Fibroblast of pulmonary artery (primary cell): ENCODE measurements around the gene L3MBTL1.

Experiments
- DNase-seq: peaks from one replicate; pipeline ENCODE4 v3.0.0-alpha.2; 2010; ENCODE audit warnings: low read depth
- H3K4me3 ChIP-seq: replicated peaks from 2 replicates; pipeline ENCODE4 v1.5.1; 2011; ENCODE audit warnings: low read depth, mild to moderate bottlenecking, control low read depth, low read length, moderate library complexity
- TF ChIP-seq, protein P1 (sequence below): IDR thresholded peaks from 2 replicates; pipeline ENCODE4 v1.5.1; 2011; ENCODE audit warnings: mild to moderate bottlenecking, control low read depth, low read length, inconsistent platforms; ENCODE audit errors: missing control alignments

The L3MBTL1 gene

DNA sequence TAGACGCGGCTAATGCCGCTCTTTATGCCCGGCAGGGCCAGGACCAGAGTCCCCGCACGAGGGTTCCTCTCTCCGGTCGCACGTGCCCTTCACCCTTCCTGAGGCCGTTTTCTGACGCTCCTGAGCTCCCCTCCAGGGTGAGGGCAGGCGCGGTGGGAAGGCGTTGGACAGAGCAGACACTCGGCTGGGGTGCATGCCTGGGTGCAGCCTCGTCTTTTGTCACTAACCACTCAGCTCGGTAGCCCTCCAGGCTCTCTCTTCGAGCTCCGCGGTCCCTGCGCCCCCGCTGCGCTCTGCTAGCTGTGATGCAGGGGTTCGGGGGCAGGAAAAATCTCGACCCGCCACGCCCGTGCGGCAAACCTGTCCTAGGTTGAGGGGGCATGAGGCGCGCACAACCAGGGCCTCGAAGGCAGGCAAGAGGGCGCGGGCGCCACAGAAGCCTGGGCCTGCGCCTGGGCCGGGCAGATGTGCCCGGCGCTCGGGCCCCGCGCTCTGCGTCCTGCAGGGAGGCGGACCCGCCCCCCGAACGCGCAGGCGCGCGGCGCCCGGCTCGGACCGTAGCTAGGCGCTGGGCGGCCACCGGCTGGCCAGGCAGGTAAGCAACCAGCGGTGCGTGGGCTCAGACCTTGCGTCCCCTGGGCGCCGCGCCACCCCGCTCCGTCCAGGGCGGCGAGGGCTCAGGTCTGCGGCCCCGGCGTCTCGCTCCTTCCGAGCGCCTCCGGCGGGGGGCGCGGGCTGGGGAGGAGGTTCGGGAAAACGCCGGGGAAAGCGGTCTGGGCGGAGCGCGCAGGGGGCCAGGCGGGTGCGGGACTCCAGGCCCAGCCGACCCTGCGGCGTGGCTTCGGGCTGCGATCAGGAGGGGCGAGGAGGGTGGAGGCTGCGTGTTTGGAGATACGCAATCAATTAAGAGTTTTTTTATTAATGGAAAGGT, at the start of gene L3MBTL1:
L3MBTL1 (plus strand) TSS at position 548 of the 931 bp plus-strand sequence. CDS start 5,807 bp downstream, outside the sequence.
- TF ChIP-seq, protein P1, sequence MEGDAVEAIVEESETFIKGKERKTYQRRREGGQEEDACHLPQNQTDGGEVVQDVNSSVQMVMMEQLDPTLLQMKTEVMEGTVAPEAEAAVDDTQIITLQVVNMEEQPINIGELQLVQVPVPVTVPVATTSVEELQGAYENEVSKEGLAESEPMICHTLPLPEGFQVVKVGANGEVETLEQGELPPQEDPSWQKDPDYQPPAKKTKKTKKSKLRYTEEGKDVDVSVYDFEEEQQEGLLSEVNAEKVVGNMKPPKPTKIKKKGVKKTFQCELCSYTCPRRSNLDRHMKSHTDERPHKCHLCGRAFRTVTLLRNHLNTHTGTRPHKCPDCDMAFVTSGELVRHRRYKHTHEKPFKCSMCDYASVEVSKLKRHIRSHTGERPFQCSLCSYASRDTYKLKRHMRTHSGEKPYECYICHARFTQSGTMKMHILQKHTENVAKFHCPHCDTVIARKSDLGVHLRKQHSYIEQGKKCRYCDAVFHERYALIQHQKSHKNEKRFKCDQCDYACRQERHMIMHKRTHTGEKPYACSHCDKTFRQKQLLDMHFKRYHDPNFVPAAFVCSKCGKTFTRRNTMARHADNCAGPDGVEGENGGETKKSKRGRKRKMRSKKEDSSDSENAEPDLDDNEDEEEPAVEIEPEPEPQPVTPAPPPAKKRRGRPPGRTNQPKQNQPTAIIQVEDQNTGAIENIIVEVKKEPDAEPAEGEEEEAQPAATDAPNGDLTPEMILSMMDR: no peak
- peak within 1 kb of the TSS; percentile 64 for H3K4me3 ChIP-seq
- peak; percentile 43 for DNase-seq

DNA sequence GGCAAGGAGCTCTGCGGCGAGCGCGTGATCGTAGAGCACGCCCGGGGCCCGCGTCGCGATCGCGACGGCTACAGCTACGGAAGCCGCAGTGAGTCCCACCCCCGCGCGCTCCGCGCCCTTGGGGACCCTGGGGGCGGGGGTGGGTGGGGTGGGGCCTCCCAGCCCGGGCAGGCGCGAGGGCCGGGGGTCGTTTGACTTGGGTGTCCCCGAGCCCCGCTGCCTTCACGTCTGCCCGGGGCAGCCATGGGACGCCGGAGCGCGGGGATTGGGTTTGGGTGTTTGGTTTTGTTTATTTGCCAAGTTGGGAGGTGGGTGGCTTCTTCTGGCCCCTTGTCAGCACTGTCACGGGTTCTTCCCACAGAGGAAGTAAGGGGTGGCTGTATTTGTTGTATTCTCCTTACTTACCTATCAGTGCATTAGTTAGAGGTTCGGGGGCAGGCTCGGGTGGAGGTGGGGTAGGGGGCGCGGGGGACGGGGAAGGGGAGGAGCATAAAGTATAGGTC, 49.0 kb upstream of the L3MBTL1 start:
- TF ChIP-seq, protein P1: no peak
- no peak for DNase-seq
- H3K4me3 ChIP-seq: peak overlapping the region; percentile 92

DNA sequence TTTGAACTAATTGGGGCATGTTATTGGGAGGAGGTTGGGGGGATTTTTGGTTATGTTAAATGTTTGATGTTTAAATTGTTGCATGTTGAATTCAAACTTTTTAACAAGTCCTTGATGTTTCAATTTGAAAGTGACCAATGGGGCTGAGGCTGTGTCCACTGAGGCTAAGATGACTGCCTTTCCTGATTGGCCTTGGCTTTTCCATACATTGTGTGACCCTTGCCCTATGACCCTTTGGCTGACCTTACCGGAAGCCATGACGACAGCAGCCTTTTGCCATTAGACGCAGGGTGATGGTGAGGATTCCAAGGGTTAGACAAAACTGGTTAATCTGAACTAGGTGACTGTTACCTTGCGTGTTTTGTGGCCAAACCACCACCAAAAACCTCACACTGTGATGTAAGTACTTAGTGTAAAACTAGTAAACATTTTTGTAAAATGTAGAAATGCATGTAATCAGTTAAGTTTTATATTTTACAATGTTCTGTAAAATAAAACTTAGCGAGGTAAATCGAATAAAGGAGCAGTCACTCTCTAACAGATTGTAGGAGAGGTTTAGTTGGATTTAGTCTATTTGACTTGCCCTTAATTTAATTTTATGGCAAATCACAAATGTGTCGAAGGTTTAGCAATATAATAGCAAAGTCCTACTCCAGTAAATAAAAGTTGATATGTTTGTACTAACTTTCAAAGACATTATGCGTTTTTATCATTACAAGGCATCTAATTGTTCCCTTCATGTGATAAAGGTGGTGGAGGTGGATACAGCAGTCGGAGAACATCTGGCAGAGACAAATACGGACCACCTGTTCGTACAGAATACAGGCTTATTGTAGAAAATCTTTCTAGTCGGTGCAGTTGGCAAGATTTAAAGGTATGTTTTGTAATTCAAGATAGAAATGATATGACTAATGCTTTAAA, 48.2 kb upstream of the L3MBTL1 start:
- TF ChIP-seq, protein P1: no peak
- peak overlapping the region; percentile 92 for H3K4me3 ChIP-seq
- peak; percentile 32 for DNase-seq

DNA sequence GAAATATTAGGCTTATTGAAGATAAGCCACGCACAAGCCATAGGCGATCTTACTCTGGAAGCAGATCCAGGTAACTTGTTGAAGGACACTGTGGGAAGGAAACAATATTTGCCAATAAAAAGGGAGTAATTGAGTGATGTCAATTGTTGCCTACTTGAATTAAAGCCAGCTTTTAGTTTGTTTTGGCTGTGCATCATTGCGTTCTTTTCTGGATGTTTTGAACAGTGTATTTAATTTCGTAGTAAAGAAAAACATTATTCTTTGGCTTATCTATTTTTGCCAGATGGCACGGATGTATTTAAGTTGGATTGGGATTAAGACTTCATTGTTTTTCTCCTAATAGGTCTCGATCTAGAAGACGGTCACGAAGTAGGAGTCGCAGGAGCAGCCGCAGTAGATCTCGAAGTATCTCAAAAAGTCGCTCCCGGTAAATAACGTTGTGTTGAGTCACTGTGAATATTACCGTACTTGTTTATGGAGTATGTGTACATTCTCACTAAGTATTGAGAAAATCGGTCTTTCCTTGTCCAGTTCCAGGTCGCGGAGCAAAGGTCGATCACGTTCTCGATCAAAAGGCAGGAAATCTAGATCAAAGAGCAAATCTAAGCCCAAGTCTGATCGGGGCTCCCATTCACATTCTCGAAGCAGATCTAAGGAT, 47.2 kb upstream of the L3MBTL1 start:
- no peak for DNase-seq
- H3K4me3 ChIP-seq: no peak overlapping the region
- TF ChIP-seq, protein P1: no peak

DNA sequence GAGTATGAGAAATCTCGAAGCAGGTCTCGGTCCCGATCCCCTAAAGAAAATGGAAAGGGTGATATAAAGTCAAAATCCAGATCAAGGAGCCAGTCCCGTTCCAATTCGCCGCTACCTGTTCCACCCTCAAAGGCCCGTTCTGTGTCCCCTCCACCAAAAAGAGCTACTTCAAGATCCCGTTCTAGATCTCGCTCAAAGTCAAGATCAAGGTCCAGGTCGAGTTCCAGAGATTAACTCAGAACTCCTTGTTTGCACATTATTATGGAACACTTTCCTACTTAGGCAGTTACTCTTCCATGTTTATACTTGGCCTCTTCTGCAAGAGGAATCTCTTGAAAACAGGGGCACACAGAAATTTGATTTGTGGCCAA, 46.7 kb upstream of the L3MBTL1 start:
- TF ChIP-seq, protein P1: no peak
- DNase-seq: no peak
- no peak overlapping the region for H3K4me3 ChIP-seq

DNA sequence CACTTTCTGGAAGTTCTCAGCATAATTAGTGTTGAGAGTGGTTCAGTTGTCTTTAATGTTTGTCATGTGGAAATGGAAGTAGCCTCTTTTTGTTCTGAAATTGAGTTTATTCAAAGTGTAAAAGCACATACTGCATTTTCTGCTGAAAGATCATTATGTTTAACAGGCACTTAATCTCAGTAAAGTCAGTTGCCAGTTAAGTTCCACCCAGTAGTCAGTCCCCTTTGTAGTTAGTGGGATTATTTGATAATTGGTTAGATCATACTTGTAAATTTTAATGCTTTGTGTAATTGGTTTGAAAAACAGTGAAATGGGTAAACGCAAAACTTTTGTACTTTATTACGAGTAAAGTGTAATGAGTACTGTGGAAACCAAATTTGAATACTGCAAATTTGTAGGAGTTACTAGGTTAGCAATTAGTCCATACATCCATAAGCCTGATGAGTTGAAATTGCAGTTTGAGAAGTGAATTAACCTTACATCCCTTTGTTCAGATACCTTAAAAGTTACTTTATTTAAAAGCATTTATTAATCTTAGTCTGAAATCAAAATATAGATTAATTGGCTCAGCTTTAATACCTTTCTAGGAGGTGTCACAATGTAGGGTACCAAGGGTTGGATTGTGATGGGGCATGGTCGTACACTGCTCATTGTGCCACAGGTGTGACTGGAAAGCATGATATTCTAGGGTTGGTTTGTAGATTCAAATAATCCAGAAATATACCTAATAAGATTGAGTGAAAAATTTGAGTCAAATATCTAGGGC, 45.4 kb upstream of the L3MBTL1 start:
- DNase-seq: no peak
- TF ChIP-seq, protein P1: no peak
- H3K4me3 ChIP-seq: no peak overlapping the region
